Medulla oblongata (tissue), 1 donor: ENCODE data around the gene ZNF423.
"Not testable (repeated sequence)": the region's sequence is repeated elsewhere in the genome, so short reads cannot be mapped to it uniquely, and the experiment has no call there.

Source experiments
- DNase-seq: peaks from one replicate; pipeline ENCODE4 v3.0.0-alpha.2; 2015; ENCODE audit errors: extremely low spot score

The ZNF423 gene

DNA sequence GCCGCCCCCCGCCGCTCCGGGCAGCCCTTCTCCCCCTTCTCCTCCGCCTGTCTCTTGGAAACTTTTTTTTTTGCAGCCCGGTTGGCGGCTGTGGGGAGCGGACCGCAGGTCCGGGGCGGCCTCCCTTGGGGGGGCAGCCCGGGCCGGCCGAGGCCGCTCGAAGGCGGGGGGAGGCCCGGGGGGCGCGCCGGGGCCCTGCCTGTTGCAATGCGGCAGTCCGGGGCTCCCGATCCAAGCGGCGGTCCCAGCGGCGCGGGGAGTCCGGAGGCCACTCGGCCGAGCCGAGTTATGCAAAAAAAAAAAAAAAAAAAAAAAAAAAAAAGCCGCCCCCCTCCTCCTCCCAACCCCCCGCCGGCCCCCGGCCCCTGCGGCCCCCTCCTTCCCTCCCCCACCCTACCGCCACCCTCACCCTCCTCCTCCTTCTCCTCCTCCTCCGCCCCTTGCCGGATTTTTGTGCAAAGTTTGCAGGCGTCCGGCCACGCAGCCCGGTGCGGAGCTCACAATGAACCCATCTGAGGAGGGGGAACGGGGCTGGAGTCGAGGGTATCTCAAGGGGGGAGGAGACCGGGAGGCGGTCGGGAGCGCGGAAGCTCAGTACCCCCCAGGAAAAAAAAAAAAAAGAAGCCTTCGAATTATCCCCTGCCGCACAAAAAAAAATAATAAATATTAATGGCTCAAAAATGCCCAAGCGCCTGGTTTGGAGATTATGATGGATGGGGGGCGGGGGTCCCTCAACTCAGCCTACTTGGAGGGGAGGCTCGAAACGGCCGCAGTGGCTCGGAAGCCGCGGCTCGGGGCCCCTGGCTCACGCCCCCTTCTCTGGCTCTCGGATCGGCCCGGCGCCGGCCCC, at the start of gene ZNF423:
Gene ZNF423, minus strand, starts transcription at position 291 of the 850 bp plus-strand sequence. CDS start 338 bp downstream, outside the sequence.
- no peak for DNase-seq

DNA sequence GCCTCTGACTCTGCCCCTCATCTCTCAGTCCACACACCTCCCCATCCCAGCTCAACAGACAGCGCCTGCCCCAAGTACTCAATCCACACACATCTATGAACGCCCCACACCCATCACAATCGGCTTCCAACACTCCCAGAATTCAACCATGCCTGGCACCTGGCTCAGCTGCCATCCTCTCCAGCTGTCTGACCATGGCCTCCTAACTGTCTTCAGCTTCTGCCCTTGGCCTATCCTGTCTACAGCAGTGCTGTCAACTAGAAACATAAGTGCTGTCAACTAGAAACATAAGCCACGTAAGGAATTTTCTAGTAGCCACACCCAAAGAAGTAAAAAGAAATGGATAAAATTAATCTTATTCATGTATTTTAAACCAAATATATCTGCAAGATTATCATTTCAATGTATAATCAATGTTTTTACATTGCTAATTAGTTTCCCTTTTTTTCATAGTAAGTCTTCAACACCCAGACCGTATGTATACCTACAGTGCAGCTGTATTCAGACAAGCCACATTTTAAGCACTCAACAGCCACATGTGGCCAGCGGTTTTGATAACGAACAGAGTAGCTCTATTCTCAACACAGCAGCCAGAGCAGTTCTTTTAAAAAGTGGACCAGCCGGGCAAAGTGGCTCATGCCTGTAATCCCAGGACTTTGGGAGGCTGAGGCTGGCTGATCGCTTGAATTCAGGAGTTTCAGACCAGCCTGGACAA, 48.6 kb upstream of the ZNF423 start:
- DNase-seq: no peak

DNA sequence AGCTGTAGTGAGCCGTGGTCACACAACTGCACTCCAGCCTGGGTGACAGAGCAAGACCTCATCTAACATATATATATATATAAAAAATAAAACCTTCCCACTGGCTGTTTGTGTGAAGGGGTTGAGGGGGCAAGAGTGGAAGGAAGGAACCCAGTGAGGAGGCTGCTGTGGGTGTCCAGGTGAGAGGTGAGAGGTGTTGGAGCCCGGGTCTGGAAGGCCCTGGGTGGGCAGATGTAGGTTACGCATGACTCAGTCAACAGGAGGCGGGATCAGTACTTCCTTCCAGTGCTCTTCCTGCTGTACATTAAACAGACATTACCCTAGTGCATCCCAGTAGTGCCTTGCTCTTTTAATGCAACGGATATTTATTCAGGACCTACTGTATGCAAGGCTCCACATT, 47.0 kb upstream of the ZNF423 start:
- no peak for DNase-seq

- DNase-seq: no peak
Measured at GRCh38 chr16:49901711-49902110, 45.8 kb upstream of the ZNF423 start.

- no peak for DNase-seq
Measured at GRCh38 chr16:49900875-49901274, 45.0 kb upstream of the ZNF423 start.

DNA sequence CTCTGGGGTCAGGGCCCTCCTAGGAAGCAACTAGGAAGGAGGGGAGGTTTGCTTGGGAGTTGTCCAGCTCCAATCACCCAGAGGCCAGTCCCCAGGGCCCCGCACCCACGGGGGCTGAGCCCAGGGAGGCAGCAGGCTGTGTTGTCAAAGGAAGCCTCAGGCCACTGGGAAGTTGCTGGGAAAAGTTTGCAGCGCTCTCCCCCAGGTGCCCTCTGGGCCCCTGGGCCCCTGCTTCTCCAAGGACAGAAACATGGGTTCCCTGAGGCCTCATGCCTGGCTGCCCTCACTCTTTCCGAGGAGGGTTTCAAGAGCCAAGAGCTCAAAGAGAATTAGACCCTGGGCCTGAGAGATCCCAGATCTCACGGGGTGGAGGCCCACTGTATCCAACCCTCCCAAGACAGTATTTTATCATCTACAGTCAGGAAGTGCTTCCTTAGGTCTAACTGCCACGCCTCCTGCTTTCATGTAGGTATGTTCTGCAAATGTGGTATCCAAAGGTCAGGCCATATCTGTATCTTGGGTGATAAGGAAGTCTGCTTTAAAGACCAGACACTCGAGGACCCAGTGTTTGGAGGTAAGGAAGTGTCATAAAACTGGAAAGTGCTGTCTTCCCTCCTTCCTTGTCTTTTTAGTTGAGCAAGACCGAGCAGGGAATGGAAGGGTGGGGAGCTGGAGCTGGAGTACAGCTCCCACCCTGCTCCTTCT, 44.2 kb upstream of the ZNF423 start:
- no peak for DNase-seq

GRCh38 chr16:49896447-49896964, 40.6 kb upstream of the ZNF423 start:
- DNase-seq: no peak

- DNase-seq: no peak
Measured at GRCh38 chr16:49890876-49891275, 35.0 kb upstream of the ZNF423 start.

GRCh38 chr16:49889725-49890397, 33.9 kb upstream of the ZNF423 start:
- no peak for DNase-seq

DNA sequence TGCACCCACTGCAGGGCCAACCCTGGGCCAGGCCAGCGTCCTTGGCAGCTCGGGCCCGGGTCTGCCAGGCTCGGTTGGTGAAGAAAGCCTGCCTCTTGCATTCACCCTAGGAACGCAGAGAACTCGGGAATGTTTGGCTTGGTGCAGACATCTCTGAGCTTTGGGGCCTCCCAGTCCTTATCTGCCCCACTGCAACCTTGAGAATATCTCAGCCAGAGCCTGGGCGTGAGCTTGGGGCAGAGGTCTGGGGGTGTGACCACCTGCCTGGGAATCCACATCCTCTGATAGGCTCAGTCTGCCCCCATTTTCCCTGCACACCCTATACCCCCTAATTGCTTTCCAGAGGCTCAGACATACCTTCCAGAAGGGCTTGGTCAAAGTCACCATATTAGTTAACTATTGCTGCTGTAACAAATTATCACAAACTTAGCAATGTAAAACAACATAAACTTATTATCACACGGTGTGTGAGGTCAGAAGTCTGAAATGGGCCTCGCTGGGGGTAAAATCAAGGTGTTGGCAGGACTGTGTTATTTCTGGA, 30.7 kb upstream of the ZNF423 start:
- DNase-seq: no peak

- no peak for DNase-seq
Measured at GRCh38 chr16:49884033-49885015, 28.4 kb upstream of the ZNF423 start.

DNA sequence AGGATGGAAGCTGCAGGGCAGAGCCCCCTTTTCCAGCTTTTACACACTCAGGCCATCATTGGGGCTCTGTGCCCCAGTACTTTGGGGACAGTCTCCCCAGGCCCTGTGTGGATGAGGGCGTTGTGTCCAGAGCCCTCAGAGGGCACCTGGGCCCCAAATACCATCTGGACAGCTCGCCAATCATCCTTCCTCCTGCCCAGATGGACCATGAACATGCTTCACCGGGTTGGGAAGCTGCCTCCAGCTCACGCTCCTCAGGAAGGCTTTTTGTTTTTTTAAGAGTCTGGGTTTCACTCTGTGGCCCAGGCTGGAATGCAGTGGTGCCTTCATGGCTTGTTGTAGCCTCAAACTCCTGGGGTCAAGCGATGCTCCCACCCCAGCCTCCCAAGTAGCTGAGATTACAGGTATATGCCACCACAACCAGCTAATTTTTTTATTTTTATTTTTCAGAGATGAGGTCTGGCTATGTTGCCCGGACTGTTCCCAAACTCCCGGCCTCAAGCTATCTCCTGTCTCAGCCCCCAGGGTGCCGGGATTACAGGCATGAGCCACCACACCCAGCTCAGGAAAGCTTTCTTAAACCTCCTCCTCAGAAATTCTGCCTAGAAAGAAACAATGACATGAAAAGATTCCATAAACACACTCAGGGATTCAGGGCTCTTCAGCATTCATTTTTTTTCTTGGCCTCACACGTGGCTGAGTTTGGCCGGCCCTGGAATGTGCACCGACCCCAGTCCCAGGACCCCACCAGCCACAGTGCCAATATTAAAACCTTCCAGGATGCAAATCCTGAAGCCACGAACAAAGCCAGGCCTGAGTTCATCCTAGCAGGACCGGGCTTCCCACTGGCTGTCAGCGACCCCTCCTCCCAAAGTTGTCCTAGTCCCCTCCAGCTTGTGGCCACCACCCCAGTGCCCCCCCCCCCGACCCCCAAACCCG, 27.4 kb upstream of the ZNF423 start:
- DNase-seq: no peak

DNA sequence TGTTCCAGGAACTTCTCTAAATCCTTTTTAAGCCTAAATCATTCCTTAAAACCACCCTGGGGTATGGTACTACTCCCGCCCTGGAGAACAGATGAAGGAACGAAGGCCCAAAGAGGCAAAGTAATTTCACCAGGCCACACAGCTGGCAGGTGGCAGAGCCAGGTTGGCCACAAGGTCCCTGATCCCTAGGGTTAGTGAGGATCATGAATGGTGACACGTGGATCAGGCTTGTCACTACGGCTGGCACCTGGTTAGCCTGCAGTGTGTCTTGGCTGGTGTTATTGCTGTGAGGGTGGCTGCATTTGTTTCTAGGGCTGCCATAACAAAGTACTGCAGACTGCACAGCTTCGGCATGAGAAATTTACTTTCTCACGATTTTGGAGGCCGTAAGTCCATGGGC, 26.0 kb upstream of the ZNF423 start:
- DNase-seq: no peak

DNA sequence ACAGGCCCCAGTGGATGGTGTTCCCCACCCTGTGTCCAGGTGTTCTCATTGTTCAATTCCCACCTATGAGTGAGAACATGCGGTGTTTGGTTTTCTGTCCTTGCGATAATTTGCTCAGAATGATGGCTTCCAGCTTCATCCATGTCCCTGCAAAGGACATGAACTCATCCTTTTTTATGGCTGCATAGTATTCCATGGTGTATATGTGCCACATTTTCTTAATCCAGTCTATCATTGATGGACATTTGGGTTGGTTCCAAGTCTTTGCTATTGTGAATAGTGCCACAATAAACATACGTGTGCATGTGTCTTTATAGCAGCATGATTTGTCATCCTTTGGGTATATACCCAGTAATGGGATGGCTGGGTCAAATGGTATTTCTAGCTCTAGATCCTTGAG, 22.6 kb upstream of the ZNF423 start:
- not testable (repeated sequence) for DNase-seq

DNA sequence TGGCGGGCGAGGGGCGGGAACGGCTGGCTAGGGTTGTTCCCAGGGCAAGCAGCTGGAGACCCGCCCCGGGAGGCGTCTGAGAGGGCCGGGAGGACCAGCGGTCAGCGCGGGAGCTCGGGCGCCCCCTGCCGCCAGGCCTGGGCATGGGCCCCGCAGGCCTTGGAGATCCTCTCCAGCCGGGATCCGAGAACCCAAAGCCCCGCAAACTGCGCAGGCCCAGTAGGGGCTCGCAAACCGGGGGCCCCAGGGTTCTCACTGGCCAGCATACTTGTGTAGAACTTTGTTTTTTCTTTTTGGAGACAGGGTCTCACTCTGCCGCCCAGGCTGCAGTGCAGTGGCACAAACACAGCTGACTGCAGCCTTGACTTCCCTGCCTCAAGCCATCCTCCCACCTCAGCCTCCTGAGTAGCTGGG, 20.8 kb upstream of the ZNF423 start:
- peak; percentile 10 for DNase-seq

DNA sequence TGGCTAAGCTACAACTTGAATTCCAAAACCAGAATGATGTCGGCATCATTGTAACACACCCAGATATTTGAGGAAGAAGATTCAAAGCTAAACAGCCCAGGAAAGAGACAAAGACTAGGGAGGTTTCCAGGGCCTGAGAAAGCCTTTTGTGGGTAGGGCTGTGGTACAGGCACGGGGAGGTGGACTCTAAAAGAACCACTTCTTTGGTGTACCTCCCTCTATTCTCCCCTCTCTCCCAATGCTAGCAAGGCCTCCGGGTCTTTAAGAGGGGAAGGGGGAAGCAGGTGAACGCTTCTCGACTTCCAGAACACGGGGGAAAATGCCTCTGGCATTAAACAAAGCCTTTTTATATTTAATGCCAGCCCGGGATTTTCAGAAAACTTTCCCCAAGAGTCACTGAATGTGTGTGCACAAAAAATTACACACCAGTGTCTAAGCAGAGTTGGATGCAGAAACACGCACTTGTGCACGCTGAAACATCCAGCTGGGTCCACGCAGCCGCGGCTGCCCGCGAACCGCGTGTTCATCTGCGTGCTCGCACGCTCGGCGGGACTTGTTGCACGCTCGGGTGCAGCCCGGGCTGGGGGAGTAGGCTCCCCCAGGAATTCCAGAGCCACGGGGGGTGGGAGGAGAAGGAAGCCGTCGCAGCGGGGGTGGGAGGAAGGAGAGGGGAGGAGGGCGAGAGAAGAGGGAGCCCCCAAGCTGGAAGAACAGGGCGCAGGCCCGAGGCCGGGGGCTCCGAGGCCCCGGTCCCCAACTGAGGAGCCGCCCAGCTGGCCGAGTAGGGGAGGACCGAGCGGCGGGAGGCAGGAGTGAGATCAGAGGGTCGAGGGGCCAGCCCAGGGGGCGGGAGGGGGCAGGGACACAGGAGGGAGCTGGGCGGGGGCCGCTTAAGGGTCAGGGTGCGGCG, 20.1 kb upstream of the ZNF423 start:
- DNase-seq: no peak

GRCh38 chr16:49874613-49875237, 18.8 kb upstream of the ZNF423 start:
- DNase-seq: no peak
